Fibroblast of skin of right biceps (primary cell): ENCODE data around the gene CFAP410.

ENCODE experiments used
- DNase-seq: peaks from one replicate; pipeline ENCODE4 v3.0.0-alpha.2; 2013

The CFAP410 gene

DNA sequence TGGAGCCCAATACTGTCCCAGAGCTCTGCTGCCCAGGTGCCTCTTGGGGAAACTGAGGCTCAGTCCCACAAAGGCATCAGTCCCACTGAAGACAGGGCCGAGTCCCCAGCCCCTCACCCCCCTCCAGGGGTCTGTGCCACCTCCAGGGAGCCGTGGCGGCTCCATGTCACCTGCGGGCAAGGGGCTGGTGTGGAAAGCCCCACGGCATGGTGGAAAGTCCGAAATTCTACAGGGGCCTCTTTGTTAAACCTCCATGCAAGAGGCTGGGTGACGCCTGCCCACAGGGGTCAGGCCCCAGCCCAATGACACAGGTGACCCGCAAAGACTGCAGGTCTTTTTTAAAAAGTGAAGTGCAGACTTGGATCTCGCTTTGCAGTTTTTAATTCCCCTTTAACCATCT lies 56.8 kb downstream of the CFAP410 start:
- no peak for DNase-seq

DNA sequence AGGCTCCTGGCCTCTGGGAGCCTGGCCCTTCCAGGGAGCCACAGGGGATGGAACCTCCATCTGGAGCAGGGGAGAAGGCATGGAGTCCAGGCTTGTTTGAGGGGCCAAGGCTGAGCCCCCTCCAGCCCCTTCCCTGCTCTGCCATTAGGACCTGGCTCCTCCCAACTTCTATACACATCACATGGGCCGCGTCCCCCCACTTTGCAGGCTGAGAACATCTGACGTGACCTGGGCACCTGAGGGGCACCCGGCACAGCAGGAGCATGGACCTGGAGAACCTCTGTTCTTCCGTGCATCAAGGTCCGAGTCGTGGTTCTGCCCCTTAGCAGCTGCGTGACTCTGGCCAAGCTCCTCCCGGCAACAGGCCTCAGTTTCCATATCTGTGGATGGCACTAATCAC lies 57.4 kb downstream of the CFAP410 start:
- DNase-seq = no peak

DNA sequence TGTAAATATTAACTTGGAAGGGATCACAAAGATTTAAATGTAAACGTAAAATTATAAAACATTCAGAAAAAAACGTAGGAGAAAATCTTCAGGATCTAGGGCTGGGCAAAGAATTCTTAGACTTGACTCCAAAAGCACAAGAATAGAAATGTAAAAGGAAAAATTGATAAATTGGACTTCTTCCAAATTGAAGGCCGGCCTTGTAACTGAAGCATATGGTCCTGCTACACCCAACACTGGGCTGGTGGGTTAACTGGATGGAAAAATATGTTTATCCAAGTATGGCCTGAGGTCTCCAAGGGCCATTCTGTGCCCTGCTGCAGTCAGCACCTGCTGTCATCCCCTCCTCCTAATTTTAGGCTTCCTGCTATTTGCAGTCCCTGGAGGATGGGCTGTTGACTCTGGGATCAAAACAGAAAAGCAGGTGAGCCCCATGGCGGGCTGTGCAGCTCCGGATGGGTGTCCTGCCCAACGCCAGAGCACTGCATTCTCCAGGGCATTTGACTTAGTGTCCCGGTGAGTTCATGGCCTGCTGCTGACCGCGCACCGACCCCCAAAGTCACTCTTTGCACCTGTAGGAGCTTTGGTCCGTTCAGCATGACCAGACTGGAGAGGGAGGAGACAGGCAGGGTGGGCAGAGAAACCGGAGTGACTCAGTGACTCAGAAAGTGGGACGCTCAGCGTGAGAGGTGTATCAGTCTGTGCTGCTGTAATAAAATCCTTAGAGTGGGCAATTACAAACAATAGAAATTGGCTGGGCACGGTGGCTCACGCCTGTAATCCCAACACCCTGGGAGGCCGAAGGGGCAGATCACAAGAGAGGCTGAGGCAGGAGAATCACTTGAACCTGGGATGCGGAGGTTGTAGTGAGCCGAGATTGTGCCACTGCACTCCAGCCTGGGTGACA lies 59.6 kb downstream of the CFAP410 start:
- no peak for DNase-seq
